ENCODE measurements around the gene KCTD16.

The KCTD16 gene

GRCh38 chr5:144416196-144416595 lies 245.5 kb downstream of the KCTD16 start:
- no peak for DNase-seq

- DNase-seq, result no peak
Measured at GRCh38 chr5:144418719-144419118, 248.0 kb downstream of the KCTD16 start.

GRCh38 chr5:144421411-144421810 lies 250.7 kb downstream of the KCTD16 start:
- no peak for DNase-seq

- DNase-seq, result no peak
Measured at GRCh38 chr5:144422018-144422727, 251.5 kb downstream of the KCTD16 start.

- DNase-seq, result no peak
Measured at GRCh38 chr5:144427866-144428265, 257.2 kb downstream of the KCTD16 start.

GRCh38 chr5:144428326-144428725 lies 257.7 kb downstream of the KCTD16 start:
- DNase-seq, result no peak

GRCh38 chr5:144429405-144429804 lies 258.7 kb downstream of the KCTD16 start:
- DNase-seq, result no peak

GRCh38 chr5:144429905-144430304 lies 259.2 kb downstream of the KCTD16 start:
- DNase-seq, result no peak

GRCh38 chr5:144433140-144433822 lies 262.6 kb downstream of the KCTD16 start:
- DNase-seq, result no peak

GRCh38 chr5:144433893-144434292 lies 263.2 kb downstream of the KCTD16 start:
- DNase-seq, result no peak

- DNase-seq, result no peak
Measured at GRCh38 chr5:144436007-144436406, 265.3 kb downstream of the KCTD16 start.

- DNase-seq, result no peak
Measured at GRCh38 chr5:144438237-144438636, 267.6 kb downstream of the KCTD16 start.

GRCh38 chr5:144448457-144448856 lies 277.8 kb downstream of the KCTD16 start:
- no peak for DNase-seq

GRCh38 chr5:144451187-144451973 lies 280.7 kb downstream of the KCTD16 start:
- no peak for DNase-seq

GRCh38 chr5:144453753-144454152 lies 283.1 kb downstream of the KCTD16 start:
- DNase-seq, result no peak

GRCh38 chr5:144457160-144457559 lies 286.5 kb downstream of the KCTD16 start:
- DNase-seq, result no peak

GRCh38 chr5:144458216-144458615 lies 287.5 kb downstream of the KCTD16 start:
- DNase-seq, result no peak

GRCh38 chr5:144460600-144460999 lies 289.9 kb downstream of the KCTD16 start:
- no peak for DNase-seq

GRCh38 chr5:144462577-144462976 lies 291.9 kb downstream of the KCTD16 start:
- DNase-seq, result no peak

GRCh38 chr5:144463481-144464223 lies 293.0 kb downstream of the KCTD16 start:
- DNase-seq, result no peak

GRCh38 chr5:144464306-144464705 lies 293.6 kb downstream of the KCTD16 start:
- DNase-seq, result no peak

GRCh38 chr5:144465441-144465840 lies 294.8 kb downstream of the KCTD16 start:
- no peak for DNase-seq

GRCh38 chr5:144467792-144468191 lies 297.1 kb downstream of the KCTD16 start:
- DNase-seq, result no peak

All from cerebellar nuclear complex (tissue), 1 donor.